Activated CD4-positive, alpha-beta T cell treated with anti-CD3 and anti-CD28 coated beads for 48 hours (primary cell): ENCODE data around the gene GSK3B.

Source experiments
- DNase-seq: peaks from one replicate; pipeline ENCODE4 v3.0.0-alpha.2; 2020

GSK3B gene

DNA sequence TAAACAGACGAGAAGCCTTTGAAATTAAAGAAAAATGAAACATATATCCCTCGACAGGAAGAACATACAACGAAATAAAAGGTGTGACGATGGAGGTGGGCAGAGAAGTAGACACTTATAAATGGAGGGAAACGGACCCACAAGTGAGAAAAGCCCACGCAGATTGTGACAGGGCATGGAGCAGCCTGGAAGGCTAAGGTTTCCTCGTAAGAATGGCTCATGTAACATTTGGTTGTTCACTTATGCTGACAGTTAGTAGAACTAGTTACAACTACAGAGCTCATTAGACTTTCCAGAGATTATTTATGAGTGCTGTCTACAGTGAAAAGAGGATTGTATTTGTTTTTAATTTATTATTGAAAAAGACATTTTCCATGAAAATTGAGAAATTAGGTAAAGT is 229.8 kb downstream of the GSK3B start:
- no peak for DNase-seq

DNA sequence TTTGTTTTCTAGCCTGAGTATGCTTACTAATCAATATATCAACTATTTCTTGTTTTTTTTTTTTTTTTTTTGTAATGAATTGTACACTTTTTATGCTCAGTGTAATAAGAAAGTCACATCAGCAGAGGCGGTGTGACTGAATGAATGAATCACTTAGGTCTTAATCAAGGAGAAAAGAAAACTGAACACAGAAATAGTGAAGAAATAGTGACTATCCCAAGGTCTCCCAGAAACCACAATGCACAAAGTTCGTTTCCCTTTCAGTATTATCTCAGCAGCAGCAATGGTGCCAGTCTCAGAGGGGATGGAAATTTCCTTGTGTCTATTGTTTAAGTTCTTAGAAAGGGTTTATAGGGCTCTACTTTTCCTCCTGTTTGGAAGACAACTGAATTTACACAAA is 231.6 kb downstream of the GSK3B start:
- DNase-seq, result no peak

DNA sequence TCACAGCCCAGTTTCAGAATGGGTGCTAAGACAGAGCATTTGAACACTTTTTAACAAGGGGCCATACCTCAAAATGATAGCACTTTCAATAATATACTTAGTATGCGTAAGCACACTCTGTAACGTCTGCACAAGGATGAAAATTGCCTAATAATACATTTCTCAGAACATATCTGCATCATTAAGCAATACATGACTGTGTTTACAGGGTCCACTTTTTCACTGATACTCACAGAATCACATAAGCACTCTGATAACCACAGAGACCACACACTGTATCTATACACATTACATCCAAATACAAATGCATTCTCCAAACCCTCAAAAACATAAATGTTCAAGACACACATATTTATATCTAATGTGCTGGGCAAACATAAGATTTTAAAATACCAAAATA is 232.6 kb downstream of the GSK3B start:
- DNase-seq, result no peak

DNA sequence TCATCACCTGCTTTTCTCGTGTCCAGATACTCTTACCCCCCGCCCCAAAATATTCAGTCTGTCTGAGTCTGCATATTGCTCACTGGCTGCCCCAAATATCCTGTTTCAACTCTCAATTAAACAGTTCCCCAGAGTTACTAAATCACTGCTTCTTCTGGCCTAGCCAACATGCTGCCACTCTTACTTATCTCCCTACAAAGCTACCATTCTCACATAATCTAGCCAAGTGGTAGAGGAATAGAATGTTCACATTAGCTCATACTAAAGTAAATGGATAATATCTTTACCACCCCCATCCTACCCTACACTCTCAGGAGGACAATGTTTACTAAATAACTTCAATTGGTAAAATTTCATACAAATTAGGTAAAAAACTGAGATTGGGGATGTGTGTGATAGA is 234.5 kb downstream of the GSK3B start:
- DNase-seq, result no peak

DNA sequence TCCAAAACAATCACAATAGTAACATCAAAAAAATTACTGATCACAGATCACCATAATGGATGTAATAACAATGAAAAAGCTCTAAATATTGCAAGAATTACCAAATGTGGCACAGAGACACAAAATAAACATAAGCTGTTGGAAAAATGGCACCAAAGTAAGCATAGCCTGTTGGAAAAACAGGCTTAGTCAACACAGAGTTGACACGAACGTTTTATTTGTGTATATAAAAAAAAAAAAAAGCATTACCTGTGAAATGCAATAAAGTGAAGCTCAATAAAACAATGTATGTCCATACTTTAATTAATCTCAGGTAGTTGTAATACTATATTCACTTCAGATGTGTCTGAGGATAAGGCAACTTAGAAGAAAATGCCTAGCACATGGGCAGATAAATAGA is 235.3 kb downstream of the GSK3B start:
- no peak for DNase-seq

DNA sequence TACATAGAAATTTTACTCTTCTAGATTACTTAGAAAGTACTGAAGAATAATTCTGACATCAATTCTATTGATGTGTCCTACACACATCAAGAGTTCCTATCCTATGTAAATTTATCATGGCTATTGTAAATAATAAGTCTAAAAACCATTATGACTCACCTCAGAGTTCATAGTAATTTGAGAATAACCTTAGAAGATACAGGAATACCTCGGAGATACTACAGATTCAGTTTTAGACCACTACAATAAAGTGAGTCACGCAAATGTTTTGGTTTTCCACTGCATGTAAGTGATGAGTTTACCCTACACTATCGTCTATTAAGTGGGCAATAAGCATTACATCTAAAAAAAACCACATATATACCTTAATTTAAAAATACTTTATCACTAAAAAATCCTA is 237.6 kb downstream of the GSK3B start:
- no peak for DNase-seq

DNA sequence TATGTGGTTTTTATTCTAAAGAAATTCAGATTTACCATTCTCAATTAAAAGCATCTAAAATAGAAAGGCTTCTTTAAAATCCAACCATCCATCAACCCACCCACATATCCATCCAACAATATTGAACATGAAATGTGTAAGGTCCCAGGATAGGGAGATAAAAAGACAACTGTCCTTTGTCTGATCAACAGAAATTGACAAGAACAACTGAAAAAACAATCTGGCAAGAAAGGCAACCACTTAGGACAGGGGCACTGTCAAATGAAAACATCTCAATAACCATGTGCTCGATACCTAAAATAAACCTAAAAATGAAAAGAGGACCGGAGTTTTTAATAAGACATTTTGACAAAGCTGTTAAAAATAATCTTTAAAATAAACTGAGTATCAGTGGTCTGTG is 245.1 kb downstream of the GSK3B start:
- no peak for DNase-seq

DNA sequence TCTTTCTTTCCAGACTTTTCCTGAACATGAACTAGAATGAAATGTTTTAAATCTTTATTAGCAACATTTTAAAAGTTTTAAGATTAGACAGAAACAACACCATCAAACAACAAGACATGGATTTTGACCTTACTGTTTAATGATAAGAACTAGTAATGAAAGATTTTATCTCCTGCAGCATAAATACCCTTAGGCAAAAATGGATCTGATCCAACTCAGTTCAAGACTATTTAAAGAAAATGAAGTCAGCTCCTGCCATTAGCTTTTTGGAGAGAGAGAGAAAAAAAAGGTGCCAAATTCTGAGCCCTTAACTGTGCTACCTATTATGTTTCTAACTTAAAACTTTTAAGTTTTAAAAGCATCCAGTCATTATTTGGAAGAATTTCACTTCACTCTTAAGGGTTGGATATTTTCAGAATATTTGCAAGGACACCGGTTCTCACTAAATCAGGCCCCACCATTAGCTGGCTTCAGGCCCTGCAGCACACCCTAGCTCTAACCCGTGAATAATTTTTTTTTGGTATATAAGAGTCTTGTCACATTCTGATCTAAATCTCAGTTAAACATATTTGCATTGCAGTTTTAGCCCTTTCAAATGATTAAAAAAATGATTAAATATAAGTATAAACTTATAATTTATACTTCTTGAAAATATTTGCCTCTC is 252.3 kb downstream of the GSK3B start:
- no peak for DNase-seq

DNA sequence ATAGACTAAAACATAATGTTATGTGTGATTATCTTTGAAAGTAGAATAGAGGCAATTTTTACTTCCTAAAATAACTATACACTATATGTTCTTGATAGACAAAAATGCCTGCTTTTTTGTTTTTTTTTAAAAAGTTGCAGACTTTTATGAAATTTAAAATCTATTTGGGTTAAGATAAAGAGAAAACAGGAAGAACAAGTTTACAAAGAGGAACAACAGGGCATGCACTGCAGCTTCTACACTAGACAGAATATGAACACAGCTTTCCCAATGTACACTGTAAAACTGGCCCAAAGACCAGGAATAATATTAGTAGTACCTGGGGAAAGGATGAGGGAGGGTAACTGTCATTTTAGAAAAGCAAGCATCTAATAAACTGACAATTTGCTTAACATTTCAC is 258.7 kb downstream of the GSK3B start:
- no peak for DNase-seq

DNA sequence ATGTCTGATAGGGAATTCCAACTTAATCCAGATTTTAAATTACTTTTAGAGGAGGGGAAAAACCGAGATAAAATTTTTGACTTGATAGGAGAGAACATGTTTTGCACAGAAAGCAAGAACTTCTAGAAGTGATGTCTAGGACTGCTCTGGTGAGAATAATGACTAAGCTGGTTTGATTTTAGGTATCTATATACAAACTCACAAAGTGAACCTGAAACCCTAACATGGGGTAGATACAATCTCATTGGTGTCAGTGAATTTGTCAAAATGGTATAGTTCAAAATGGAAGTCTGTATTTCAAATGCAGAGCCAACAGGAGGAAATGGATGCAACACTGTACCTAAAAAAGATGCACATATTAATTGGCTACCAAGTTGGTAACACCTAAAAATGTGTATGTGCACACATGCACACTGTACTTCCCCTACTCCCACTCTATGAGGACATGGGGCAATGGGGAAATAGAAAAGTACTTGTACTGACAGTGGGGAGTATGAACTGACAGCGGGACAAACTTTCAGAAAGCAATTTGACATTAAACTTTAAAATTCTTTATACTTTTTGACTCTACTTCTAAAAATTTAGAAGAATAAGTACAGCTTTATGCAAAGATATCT is 259.4 kb downstream of the GSK3B start:
- DNase-seq, result no peak

DNA sequence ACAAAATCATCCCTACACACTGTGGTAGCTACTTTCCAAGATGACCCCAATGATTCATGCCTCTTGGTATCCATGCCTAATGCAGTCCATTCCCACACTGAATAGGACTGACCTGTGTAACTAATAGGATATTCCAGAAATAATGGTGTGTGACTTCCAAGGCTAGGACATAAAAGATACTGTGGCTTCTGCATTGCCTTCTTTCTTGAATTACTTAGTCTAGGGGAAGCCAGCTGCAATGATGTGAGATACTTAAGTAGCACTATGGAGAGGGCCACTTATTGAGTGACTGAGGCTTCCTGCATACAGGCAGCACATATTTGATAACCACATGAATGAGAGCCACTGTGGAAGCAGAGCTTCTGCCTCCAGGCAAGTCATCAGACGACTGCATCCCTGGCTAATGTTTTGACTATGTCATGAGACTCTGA is 262.3 kb downstream of the GSK3B start:
- DNase-seq, result no peak

DNA sequence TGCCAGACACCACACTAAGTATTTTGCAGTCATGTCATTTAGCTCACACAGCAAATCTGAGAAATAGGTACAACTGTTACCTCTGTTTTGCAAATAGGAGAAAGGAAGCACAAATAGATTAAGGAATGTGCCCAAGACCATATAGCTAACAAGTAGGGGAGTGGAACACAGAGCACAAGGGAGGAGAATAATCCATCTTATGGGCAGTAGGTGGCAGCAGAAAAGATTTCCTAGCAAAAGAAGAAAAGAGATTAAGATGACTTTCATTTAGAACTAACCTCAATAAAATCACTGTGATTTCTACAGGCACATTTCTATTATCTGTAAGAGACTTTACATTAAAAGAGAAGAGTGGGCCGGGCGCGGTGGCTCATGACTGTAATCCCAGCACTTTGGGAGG is 263.2 kb downstream of the GSK3B start:
- no peak for DNase-seq

DNA sequence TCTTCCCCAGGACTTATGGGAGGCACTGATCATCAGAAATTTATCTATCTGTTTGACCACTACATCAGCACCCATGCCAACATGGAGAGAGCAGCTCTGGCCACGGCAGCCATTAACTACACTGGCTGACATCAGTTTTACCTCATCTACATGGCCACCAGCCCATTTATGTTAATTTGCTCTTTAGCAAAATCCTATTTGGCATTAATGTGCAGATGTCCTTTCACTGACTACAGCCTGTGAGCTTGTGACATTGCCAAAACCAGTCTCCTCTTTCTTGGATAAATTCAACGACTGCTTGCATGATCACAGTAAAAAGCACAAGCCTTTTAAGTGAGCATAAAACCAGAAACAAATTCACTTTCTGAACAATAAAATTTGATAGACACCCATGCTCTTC is 264.8 kb downstream of the GSK3B start:
- no peak for DNase-seq

DNA sequence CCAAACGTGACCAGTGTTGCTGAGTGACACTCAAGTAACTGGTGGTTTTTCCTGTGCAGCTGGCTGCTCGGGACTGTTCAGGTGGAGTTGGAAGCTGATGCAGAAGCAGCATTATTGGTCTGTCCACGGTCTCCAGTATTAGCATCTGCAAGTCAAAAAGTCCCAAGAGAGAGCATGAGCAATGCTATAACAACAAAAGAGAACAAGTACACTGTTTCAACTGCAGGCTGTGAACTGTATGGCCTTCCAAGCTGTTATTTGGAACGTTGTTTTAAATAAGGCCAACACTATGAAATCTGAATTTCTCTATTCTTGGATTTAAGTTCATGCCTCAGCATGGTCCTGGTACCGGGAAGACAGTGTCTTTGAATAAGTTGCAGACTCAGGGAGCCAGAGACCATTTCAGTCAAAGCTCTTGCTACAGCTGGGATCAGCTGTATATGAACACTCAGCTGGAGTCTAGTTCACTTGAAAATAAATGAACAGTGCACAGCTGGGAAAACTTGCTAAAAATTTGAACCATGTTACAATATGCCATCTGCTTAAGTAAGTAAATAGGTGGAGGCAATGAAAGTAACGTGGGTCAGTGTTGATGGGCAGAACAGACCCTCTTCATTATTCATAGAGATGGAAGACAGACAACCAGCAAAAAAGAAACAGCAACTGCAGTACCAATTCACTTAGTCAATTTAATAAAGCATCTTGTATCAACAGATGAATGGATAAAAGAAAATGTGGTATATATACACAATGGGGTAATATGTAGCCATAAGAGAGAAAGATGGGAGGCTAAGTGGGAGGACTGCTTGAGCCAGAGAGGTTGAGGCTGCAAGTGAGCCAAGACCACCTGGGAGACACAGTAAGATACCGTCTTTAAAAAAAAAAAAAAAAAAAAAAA is 267.3 kb downstream of the GSK3B start:
- no peak for DNase-seq

DNA sequence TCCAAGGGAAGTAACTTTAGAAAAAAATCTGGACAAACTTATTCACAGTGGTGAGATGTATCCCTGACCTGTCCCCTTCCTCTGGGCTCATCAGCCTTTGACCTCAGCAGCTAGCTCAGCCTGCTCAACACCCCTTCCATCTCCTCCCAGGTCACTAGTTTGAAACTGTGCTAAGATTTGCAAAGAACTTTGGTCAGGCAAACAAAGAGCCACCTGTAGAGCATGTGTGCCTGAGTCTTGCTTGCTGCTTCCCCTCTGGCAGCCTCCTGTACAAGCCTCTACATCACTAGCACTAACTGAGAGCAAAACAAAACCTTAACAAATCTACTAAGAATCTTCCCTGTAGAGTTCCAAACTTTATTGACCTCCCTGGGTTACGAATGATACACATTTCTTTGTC is 268.4 kb downstream of the GSK3B start:
- no peak for DNase-seq

DNA sequence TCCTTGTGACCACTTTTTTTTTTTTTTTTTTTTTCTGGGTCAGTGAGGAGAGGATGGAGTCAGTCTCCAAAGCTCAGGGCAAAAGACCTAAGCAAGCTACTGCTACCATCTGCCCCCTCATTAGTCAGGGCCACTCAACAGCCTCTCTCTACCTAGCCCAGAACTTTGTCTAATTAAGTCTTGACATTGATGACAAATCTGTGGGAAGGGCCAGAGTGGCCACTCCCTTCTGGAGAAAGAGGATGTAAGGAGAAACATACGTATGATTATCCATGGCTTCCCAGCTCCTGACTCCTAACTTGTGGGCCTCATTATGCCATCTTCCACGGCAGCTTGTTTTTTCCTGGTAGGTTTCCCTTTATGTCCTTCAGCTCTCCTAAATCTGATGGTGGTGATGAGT is 274.4 kb downstream of the GSK3B start:
- no peak for DNase-seq

DNA sequence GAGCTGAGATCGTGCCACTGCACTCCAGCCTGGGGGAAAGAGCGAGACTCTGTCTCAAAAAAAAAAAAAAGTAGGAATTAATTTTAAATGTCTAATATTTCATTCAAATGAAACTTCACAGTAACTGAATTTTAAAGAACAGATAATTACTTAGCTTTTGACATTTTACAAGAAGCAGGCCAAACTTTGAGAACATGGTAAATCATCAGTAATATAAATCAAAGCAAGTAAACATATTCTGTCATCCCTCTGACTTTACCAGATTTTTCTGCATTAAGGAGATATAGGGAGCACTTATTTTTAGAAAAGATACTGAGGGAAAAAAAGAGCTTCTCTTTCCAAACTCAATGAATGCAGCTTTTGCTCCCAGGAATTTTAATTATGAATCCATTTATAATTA is 275.3 kb downstream of the GSK3B start:
- DNase-seq, result no peak

DNA sequence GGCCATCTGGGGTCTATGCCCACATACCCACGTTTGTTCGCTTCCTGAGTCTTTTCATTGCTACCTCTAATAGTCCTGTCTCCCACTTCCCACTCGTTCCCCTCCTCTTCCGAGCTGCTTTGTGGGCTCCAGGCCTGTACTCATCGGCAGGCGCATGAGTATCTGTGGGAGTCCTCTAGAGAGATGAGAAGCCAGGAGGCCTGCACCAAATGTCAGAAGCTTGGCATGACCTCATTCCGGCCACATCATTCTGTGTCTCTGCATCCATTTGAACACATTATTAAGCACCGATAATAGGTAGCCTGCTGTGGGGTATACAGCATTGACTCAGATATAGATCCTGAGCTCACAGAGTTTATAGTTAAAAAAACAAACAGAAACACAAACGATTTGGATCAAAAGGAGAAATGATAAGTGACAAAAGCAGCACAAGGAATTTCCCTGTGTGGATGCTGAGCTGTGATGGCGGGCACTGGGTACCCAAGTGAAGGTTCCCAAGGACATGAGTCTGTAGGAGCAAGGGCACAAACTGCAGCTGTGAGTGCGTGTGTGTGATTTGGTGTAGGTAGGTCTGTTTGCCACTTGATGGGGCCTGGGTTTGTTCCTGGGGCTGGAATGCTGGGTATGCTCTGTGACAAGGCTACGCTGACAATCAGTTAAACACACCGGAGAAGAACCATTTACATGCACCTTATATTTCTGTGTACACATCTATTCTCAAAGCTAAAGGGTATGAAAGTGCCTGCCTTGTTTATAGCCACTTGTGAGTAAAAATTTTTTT is 276.5 kb downstream of the GSK3B start:
- no peak for DNase-seq

DNA sequence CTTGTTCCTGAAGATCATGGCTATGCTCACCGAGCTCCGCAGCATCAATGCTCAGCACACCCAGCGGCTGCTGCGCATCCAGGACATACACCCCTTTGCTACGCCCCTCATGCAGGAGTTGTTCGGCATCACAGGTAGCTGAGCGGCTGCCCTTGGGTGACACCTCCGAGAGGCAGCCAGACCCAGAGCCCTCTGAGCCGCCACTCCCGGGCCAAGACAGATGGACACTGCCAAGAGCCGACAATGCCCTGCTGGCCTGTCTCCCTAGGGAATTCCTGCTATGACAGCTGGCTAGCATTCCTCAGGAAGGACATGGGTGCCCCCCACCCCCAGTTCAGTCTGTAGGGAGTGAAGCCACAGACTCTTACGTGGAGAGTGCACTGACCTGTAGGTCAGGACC is 277.2 kb downstream of the GSK3B start:
- DNase-seq, result no peak

DNA sequence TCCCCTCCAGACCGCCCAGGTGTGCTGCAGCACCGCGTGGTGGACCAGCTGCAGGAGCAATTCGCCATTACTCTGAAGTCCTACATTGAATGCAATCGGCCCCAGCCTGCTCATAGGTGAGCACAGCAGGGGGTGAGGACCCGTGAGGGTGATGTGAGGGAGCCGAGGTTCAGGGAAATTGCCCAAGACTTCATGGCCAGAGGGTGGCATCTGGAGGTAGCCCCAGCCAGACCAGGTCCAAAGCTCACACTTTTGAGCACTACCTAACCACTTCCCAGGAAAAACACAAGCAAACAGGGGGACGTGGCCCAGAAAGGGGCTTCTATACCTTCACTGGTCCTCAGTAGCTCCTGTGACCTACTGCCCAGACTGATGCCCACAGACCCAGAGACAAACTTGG is 278.5 kb downstream of the GSK3B start:
- DNase-seq, result no peak

DNA sequence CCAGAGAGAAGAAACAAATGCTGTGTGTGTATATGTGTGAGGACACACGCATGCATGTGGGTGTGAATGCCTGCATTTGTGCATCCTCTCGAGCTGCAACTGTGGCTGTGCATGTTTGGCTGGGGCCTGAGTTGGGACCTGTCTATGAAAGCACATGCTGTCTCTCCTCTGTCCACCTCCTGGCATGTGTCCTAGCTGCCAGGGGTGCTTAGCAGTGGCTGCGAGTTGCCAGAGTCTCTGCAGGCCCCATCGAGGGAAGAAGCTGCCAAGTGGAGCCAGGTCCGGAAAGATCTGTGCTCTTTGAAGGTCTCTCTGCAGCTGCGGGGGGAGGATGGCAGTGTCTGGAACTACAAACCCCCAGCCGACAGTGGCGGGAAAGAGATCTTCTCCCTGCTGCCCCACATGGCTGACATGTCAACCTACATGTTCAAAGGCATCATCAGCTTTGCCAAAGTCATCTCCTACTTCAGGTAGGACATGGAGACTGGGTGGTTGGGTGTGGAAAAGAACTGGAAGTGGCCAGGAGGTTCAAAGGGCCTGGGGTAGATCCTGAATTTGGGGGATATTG is 281.7 kb downstream of the GSK3B start:
- no peak for DNase-seq

DNA sequence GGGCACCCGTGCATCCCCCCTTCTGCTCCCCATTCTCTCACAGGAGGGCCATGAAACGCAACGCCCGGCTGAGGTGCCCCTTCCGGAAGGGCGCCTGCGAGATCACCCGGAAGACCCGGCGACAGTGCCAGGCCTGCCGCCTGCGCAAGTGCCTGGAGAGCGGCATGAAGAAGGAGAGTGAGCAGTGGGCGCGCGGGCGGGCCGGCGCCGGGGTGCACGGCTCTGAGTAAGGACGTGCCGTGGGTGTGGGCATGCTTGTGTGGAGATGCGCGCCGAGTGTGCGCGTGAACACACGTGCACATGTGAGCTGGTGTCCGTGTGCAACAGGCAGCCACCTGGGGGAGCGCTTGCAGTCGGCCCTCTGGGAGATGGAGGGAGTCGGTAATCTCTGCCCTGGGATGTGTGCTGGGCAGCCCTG is 284.2 kb downstream of the GSK3B start:
- peak; percentile 76 for DNase-seq
